AG10803 (cell line): ENCODE measurements around the gene CALCOCO1.
A peak's percentile ranks its signal among the peaks of the same experiment; 100 is the strongest.

ENCODE experiments used
- DNase-seq: peaks from one replicate; pipeline ENCODE4 v3.0.0; 2010; ENCODE audit warnings: low read depth
- H3K4me3 ChIP-seq: 2 replicates; pipeline ENCODE4 v1.5.1; 2011; ENCODE audit warnings: mild to moderate bottlenecking, low read length, control low read depth
- TF ChIP-seq, protein P1 (sequence below): conservative IDR thresholded peaks from 2 replicates; pipeline ENCODE4 v1.5.1; 2011; ENCODE audit warnings: mild to moderate bottlenecking, low read length, control low read depth, inconsistent platforms

CALCOCO1 gene

DNA sequence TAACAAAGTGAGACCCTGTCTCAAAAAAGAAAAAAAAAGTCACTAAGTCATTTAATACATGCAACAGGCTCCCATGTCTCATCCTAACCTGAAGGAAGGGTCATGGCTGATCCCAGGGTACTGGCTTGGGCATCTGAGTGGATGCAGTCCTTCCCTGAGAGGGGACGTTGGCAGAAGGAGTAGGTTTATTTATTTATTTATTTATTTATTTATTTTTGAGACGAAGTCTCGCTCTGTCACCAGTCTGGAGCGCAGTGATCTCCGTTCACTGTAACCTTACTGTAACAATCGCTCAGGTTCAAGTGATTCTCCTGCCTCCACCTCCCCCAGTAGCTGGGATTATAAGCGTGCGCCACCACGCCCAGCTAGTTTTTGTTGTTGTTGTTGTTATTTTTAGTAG, 7.2 kb upstream of the CALCOCO1 start:
- H3K4me3 ChIP-seq: no peak overlapping the region
- no peak for DNase-seq
- TF ChIP-seq, protein P1, sequence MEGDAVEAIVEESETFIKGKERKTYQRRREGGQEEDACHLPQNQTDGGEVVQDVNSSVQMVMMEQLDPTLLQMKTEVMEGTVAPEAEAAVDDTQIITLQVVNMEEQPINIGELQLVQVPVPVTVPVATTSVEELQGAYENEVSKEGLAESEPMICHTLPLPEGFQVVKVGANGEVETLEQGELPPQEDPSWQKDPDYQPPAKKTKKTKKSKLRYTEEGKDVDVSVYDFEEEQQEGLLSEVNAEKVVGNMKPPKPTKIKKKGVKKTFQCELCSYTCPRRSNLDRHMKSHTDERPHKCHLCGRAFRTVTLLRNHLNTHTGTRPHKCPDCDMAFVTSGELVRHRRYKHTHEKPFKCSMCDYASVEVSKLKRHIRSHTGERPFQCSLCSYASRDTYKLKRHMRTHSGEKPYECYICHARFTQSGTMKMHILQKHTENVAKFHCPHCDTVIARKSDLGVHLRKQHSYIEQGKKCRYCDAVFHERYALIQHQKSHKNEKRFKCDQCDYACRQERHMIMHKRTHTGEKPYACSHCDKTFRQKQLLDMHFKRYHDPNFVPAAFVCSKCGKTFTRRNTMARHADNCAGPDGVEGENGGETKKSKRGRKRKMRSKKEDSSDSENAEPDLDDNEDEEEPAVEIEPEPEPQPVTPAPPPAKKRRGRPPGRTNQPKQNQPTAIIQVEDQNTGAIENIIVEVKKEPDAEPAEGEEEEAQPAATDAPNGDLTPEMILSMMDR: no peak

DNA sequence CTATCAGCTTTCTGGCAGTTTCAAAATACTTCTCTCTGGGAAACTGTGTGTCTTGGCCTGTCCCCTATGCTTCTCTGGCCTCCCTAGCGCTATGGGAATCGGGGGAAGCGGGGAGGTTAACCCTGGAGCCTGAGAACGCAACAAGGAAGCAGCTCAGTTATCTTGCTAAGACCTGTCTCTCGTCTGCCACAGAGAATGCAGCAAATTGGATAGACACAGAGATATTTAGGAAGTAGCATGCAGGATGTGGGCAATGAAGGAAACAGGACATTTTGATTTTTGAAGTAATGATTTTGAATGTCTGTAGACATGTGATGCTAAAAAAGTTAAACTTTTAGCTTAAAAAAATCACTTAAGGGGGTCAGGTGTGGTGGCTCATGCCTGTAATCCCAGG, 6.6 kb upstream of the CALCOCO1 start:
- TF ChIP-seq, protein P1: no peak
- no peak overlapping the region for H3K4me3 ChIP-seq
- no peak for DNase-seq

DNA sequence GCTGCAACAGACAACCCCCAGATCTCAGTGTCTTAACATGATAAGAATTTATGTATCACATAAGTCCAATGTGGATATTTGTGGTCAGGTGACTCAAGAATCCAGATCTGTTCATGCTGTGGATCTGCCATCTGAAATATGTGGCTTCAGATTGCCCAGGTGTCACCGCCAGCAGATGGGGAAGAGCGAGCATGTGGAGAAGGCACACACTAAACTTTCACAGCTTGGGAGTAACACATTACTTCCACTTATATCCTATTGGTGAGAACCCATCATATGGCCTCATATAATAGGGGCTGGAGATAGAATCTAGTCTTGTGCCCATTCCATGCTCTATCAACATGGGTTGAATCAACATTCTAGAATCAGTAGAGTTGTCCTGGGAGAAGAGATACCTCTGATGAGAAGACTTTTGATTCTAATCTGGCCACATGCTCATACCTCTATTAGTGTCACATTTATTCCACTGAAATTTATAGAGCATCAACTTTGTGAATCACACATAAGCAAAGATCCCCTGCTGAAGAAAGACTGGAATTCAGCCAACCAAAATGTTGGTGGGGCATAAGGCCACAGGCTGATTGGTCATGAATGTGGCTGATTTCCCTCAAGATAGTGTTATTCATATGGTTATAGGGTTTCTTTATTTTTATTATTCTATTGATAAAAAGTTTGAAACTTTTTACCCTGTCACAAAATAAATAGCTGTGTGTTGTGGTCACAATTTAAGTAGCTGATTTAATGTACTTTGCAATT, 6.0 kb upstream of the CALCOCO1 start:
- no peak overlapping the region for H3K4me3 ChIP-seq
- no peak for DNase-seq
- TF ChIP-seq, protein P1: no peak

DNA sequence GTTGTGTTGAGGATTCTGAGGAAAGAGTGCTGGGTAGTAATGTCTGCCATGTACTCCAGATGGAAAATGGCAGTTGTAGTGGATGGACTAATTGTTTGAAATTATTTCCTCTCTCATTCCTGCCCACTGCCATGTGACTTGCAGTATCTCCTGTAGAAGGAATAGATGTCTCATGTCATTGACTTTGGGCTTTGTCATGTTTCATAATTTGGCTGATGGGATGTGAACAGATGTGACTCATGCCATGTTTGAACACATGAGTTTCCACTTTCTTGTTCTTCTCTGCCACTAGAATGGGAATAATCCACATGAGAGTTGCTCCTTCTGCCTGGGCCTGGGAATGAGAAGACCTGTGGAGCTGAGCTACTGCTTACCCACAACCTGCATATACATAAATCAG, 2.4 kb upstream of the CALCOCO1 start:
- DNase-seq: no peak
- H3K4me3 ChIP-seq: no peak overlapping the region
- TF ChIP-seq, protein P1: no peak

DNA sequence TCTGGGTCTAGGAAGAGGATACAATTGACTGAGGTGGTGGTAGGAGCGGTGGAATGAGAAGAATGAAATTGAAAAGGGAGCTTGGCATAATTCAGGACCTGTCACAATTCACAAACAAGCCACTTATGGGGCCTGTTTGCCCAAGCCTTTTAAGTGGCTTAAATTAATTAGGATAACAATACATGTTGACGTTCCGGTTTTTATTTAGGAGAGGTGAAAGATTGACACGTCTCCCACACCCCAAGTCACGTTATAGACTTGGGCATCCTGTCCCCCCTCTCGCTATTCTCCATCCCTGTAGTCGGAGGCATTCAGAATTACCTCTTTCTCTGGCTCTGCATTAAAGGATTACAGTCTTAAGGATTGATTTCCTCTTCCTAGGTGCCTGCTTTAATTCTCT, 954 bp upstream of the CALCOCO1 start:
- TF ChIP-seq, protein P1: no peak
- DNase-seq: no peak

DNA sequence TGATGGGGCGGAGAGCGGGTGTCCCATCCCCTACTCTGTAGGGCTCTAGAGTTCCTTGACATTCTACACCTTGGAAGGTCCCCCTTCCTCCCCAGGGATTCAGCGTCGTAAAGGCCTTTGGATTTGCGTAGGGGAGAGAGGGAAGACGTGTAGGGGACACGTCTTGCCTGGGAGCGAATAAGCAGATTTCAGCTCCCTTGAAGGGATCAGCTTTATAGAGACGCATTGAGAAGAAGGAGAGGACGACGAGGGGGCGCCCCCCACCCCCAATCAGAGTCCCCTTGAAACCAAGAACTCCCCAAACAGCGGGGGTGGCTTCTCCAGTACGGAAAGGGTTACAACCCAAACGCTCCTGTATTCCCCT, 324 bp downstream of the CALCOCO1 start:
- peak; percentile 34 for DNase-seq
- TF ChIP-seq, protein P1: no peak

More for the DNA sequence above, 954 bp upstream of the CALCOCO1 start:
- no peak overlapping the region for H3K4me3 ChIP-seq

DNA sequence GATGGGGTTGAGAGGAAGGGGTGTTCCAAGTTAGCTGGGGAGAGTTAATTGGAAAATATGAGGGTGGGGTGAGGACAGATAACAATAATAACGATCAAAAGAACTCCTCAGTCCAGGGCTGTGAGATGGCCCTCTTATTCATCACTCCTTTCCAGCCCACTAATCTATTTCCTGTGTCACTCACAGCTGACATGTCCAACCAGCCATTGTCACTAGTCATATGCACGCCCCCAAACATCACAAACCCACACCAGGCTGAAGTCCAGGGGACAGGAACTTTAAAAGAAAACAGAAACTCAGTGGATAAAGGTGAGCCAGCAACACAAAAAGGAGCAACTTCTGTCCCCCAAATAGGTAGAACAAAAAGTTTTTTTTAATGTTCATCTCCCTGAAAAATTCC, 911 bp downstream of the CALCOCO1 start:
- TF ChIP-seq, protein P1: no peak
- H3K4me3 ChIP-seq: peak overlapping the region; percentile 97
- no peak for DNase-seq

More for the DNA sequence above, 324 bp downstream of the CALCOCO1 start:
- H3K4me3 ChIP-seq: peak overlapping the region; percentile 97
